GM21529 (cell line): Measurements from ENCODE around the gene CISD3.

Experiments used
- ATAC-seq: cut with Tn5 transposase; IDR thresholded peaks from one replicate; pipeline ENCODE4 v1.9.1; 2021; ENCODE audit not compliant: unreplicated experiment

CISD3 gene

DNA sequence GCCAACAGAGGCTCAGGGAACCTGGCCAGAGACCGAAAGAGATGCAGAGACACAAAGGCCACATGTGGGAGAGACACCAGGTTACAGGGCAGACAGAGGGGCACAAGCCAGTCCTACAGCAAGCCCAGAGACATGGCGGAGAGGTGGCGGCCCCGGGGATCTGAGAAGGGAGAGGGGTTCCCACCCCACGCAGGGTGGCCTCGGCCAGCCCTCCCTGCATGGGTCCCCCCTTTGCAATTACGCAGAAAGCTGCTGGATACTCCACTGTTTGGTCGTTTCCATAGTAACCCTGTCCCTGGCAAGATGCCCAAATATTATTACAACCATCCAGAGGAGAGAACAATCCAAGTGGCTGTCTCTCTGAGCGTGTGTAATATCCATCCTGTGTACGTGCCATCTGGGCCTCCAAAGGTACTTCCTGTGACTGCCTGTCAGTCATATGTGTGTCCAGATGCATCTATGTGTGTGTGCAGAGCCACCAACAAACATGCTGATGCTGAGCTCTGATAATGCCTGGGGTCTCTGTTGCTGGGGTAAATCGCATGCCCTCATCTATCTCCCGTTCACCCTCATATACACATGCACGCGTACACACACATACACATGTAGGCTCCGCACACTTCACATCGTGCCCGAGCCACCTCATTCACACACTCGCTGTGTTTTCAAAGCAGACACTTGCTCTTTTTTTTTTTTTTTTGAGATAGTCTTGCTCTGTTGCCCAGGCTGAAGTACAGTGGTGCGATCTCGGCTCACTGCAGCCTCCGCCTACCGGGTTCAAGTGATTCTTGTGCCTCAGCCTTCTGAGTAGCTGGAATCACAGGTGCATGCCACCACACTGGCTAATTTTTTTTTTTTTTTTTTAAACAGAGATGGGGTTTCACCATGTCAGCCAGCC is 12.5 kb downstream of the CISD3 start:
- no peak for ATAC-seq

DNA sequence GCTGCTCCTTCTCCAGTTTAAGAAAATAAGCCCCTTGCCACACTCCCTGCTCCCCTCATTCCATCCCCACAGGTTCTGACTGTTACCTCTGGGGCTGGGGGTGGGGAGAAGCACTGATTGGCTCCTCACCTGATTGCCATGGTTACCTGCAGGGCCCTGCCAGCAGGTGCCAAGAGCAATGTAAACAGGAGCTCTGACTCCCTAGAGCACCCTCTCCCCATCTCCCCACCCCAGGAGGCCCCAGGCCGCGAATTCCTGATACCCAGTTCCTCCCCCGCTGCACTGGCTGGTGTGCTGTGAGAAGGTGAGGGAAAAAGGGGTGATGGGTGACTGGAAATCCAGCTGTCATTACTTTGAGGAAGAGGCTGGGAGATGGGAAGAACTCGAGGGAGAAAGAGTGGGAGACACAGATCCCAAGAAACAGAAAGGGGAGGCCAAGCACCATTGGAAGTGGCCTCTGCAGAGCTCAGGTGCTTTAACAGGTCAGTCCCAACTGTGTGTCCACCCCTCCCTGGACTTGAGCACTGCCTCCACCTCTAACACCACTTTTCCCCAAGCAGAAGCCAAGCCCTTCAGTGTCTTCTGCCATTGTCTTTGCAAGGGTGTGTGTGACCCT is 13.5 kb downstream of the CISD3 start:
- ATAC-seq = no peak

DNA sequence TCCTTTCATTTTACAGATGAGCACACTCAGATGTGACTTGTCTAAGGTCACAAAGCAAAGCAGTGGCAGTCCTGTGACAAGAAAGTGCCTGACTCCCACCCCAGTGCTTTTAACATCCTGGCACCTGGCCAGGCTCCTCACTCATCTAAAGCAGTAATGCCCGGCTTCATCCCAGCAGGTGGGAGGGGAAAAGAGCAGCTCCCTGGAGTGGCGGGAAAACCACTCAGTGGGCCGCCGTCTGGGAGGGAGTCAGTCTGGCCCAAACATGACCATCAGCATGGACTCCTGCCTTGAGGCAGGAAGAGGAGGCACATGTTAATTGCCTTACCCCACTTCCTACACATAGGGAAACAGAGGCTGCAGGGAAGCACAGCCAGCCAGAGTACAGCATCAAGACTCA is 15.4 kb downstream of the CISD3 start:
- ATAC-seq = no peak

DNA sequence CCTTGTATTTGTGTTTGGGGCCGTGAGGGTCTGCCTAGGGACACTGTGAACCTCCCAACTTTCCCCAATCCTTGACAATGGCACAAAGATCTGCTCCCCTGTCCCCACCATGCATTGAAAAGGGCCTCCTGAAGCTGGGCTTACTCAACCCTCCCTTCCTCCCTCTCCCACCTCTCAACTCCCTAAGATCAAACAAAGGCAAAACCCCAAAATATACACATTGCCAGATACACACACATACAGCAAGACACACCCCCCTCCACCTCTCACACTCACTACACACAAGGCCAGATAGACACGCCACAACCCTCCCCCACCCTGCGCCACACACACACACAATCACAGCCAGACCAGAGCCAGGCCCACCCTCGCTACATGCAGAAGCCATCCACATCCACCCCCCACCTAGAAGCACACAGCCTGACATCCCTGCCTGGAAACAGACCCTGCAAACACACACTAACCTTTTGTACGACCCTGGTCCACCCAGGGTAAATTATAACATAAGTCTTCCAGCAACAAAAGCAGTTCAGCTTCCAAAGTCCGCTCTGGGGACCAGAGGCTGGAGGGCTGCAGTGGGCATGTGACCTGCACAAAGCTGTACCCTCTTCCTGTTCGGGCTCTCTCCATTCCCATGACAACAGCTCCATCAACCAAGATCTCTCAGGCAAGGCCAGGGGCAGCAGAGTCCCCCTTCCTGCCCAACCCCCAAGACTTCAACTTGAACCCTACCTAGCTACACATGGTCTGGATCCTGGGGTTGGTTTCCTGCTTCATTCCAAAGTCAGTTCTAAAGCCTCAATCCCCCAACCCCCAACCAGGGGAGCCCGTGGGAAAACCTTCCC is 16.1 kb downstream of the CISD3 start:
- no peak for ATAC-seq

GRCh38 chr17:38746849-38747462 is 16.8 kb downstream of the CISD3 start:
- ATAC-seq = no peak

- no peak for ATAC-seq
Measured at GRCh38 chr17:38747463-38748148, 17.5 kb downstream of the CISD3 start.

GRCh38 chr17:38748149-38748891 is 18.2 kb downstream of the CISD3 start, which contains the start of gene PCGF2:
Gene PCGF2 (minus strand): TSS chr17:38748336. CDS start chr17:38740402, 7,934 bp downstream.
- ATAC-seq = no peak

GRCh38 chr17:38748892-38749222 is 18.7 kb downstream of the CISD3 start:
- no peak for ATAC-seq

DNA sequence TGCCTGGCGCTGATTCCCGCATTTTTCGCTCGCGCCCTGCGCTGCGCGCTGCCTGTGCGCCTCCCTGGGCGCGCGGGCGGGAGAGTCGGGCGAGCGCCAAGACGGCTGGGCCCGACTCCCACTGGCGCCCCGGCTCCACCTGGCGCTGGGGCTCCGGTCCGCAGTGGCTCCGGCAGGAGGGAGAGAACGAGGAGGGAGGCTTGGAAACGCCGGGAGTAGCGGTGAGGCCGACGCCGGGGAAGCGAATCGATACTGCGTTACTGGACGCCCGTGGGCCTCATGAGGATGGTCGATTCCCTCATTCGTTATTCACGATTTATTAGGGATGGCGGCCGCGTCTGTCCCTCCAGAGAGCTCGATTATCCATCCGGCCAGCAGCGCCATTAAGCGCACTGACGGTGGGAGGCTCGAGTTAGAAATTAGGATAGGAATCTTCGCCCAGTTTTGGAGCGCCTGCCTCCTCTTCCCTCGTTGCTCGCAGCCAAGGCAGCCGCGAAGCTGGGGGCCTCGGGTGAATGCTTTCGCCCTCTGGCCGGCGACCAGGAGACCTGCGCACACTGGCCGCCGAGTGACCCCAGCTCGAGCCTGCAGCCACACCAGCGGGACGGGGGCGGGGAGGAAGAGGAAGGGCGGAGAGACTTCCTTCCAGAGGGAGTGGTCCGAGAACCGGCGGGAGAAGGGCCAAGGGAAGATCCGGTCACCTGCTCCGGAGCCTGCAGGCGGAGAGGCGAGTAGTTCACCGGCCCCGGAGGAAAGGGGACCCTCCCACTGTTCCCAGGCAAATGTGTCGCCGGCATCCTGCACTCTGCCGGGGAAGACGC is 19.3 kb downstream of the CISD3 start:
- ATAC-seq = no peak

- ATAC-seq = no peak
Measured at GRCh38 chr17:38750044-38750311, 19.8 kb downstream of the CISD3 start.

GRCh38 chr17:38750312-38751121 is 20.4 kb downstream of the CISD3 start:
- ATAC-seq = no peak

DNA sequence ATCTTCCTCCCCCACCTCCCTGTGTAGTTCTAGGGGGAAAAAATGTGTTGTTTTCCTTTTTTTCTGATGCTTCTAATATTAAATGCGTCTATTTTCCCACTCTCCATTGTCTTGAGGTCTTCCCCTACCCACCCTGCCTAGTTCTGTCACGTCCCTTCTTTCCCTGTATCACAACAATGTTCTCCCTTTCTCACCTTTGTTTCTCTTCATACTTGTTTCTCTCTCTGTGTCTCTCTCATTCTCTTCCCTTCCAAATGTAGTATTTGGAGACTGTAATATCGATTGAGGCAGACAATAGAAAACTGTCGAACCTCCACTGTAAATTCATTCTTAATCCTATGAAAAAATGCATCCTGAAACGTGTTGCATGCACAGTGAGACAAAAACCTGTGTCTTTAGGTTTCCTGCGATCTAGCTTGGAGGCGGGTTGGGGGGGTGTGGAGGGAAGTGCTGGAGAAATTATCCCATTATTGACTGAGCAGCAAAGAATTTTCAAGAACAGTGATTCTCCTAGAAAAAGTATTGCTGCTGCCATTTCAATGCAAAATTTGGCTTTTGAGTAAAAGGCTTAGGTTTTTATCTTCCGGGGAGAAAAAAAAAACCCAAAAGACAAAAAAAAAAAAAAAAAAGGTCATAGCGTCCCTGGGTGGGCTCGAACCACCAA is 21.1 kb downstream of the CISD3 start:
- no peak for ATAC-seq

DNA sequence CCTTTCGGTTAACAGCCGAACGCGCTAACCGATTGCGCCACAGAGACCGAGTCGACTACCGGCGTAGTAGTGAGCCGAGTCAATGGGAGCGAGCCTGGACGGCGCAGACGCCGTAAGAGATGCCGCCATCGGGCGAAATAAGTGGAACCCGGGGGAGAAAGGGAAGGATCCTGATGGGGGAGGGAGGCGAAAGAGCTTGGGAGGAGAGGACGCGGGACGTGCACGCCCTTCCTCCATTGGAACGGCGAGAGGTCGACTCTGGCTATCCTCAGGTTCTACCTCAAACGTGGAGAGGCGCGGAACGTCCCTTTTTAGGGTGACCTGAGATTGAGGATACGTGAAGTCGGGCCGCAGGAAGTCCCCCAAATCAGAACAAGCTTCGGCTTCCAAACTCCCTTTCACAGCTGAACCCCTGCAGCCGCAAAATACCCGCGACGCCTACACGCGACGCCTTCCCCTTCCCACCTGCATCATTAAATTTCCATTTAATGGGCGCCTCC is 21.7 kb downstream of the CISD3 start:
- ATAC-seq = peak; percentile 6

GRCh38 chr17:38752308-38753070 is 22.3 kb downstream of the CISD3 start, which contains the start of gene PSMB3:
Gene PSMB3 (plus strand): TSS chr17:38752741. CDS start chr17:38752827, 86 bp downstream.
- peak; percentile 78 for ATAC-seq

GRCh38 chr17:38753071-38753506 is 22.9 kb downstream of the CISD3 start:
- no peak for ATAC-seq

GRCh38 chr17:38761612-38762011 is 31.5 kb downstream of the CISD3 start:
- no peak for ATAC-seq

GRCh38 chr17:38762231-38762630 is 32.1 kb downstream of the CISD3 start:
- no peak for ATAC-seq
